ENCODE measurements around the gene PPCS.

The PPCS gene

DNA sequence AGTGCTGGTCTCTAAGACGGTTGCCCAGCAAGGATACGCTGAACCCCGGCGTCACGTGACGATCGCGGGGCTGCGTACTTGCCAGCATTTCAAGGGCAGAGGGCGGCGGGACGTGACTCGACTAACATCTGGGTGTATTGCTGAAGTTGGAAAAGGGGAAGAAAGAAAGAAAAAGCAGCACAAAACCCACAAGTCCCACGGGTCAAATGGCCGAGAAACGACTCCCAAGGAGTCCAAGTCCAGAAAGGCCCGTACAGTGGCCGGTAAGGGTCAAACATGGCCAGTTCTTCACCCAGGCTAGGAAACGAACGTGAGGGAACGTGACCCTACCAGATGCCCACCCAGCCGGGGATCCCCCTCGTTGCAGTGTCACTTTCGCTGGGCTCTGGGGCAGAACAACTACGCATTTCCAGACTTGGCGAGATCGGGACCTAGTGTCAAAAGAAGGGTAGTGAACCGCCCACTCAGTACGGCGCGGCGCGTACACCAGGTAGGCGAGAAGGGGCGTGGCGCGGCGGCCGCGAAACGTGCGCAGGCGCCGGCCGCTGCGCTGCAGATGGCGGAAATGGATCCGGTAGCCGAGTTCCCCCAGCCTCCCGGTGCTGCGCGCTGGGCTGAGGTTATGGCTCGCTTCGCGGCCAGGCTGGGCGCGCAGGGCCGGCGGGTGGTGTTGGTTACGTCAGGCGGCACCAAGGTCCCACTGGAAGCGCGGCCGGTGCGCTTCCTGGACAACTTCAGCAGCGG lies at the start of gene PPCS, which contains the start of gene ZMYND12:
Gene PPCS, plus strand, starts transcription at position 534 of the 744 bp plus-strand sequence. Its CDS starts 23 bp downstream, at position 557.
Gene ZMYND12, minus strand, starts transcription at position 13 of the 744 bp plus-strand sequence. CDS start 25 bp downstream, outside the sequence.
- H3K27ac Mint-ChIP-seq: peak within 1 kb of the TSS; percentile 95
- peak within 1 kb of the TSS; percentile 81 for H3K4me3 Mint-ChIP-seq
- peaks cover 45% of the 10 kb centered on the region for H3K4me1 Mint-ChIP-seq (ENCODE audit: low read depth)
- peaks cover 49% of the 10 kb centered on the region for H3K36me3 Mint-ChIP-seq (ENCODE audit: low read depth)
- no peaks in the 10 kb centered on the region for H3K27me3 Mint-ChIP-seq
- DNase-seq: peak; percentile 95
- H3K9me3 Mint-ChIP-seq: no peaks in the 10 kb centered on the region

DNA sequence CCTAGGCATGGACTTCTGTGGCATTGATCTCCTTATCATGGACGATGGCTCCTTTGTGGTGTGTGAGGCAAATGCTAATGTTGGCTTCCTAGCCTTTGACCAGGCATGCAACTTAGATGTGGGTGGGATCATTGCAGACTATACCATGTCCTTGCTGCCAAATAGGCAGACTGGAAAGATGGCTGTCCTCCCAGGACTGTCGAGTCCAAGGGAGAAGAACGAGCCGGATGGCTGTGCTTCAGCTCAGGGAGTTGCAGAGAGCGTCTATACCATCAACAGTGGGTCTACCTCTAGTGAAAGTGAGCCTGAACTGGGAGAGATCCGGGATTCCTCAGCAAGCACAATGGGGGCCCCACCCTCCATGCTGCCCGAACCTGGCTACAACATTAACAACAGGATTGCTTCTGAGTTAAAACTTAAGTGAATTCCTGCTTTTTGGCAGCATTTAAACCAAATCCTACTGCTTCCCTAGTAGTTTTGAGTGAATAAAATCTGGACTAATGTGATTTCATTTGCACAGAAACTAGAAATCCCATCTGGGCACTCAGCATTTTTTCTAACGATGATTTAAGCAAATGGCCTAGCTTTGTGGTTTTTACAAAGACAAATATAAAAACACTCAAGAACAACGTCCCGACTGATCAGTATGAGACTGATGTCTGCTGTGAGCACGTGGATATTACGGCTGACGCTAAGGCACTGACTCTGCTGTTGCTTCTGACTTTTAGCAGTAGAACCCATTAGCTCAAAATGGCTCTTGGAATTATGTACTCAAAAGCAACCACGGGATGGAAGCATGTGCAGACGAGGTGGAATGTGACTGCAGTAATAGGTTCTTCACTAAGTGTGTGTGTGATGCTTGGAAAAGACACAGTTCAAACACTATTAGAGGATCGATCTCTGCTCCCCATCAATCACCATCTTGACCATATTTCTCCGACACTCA lies 41.5 kb upstream of the PPCS start:
- DNase-seq: no peak
- no peaks in the 10 kb centered on the region for H3K9me3 Mint-ChIP-seq
- H3K27ac Mint-ChIP-seq: no peak overlapping the region
- no peak overlapping the region for H3K4me3 Mint-ChIP-seq
- H3K36me3 Mint-ChIP-seq (ENCODE audit: low read depth): no peaks in the 10 kb centered on the region
- no peaks in the 10 kb centered on the region for H3K4me1 Mint-ChIP-seq (ENCODE audit: low read depth)
- peaks cover 3% of the 10 kb centered on the region for H3K27me3 Mint-ChIP-seq

DNA sequence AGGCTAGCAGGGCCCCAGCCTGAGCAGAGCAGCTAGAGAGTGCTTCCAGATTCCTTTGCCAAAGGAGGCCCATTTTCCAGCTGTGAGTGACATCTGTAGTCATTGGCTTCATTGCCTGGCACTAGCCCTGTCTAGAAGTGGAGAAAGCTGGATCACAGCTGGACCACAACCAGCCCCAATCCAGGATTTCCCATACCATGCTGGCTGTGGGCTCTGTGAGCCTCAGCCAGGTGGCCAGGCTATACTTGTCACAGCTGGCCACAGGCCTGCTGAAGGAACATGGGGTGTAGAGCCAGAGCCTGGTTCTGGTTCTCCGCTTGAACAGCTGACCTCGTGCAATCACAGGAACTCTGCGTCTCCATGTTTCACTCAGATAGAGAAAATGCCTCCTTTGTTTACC lies 39.2 kb upstream of the PPCS start:
- Mint-ChIP-seq H3K9me3 (no peaks in the 10 kb centered on the region), H3K4me3 (no peak overlapping the region), H3K27ac (no peak overlapping the region), H3K4me1 (ENCODE audit: low read depth) (no peaks in the 10 kb centered on the region), H3K27me3 (peaks cover 5% of the 10 kb centered on the region), H3K36me3 (ENCODE audit: low read depth) (no peaks in the 10 kb centered on the region)
- no peak for DNase-seq

DNA sequence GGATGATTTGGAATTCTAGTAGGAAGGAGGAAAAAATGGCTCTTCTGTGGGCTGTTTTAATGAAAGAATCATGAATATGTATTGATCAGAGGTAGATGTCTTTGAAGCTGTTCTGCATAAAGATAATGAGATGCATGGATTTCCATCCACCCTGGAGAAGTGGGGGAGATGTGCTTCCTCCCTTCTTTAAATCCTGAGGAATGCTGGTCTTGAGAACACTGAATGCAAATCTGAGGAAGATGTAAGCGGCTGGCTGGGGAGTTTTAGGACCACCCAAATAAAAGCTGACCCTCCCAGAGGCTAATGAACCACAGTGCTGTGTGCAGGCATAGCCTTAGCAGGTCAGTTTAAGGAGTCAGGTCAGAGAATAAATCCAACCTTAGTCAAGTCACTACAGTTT lies 37.8 kb upstream of the PPCS start:
- H3K9me3 Mint-ChIP-seq: no peaks in the 10 kb centered on the region
- H3K4me3 Mint-ChIP-seq: no peak overlapping the region
- DNase-seq: no peak
- H3K36me3 Mint-ChIP-seq (ENCODE audit: low read depth): no peaks in the 10 kb centered on the region
- peaks cover 7% of the 10 kb centered on the region for H3K27me3 Mint-ChIP-seq
- no peaks in the 10 kb centered on the region for H3K4me1 Mint-ChIP-seq (ENCODE audit: low read depth)
- H3K27ac Mint-ChIP-seq: no peak overlapping the region

DNA sequence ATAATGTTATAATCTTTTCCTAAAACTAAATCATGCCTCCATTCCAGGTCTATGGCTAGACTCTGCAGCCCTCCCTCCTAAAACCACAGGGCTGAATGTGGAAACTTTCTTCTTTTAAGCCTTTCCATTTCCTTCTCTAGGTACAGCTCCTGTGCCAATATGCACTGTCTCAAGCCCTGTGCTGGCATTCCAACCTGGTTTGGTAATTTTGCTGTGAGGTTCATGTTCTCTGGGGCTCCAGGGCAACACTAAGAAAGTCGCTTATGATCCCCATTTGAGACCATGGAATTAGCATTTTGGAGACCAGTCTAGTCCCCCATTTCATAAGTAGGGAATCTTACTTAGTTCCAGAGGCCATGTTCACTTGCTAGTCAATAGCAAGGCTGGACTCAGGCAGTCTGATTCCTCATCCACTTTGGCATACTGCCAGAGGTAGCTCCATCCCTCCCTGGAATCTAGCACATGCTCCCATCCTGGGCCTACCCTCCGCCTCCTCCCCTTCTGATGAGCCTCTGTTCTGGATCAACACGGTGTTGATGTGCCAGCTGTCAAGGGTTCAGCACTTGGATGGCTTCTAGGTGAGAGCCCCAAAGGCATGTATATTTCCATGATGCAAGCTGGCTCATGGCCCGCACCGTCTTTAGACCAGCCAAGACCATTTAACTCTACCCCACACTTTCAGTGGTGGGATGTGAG lies 37.1 kb upstream of the PPCS start:
- Mint-ChIP-seq H3K27ac (no peak overlapping the region), H3K4me3 (no peak overlapping the region), H3K9me3 (no peaks in the 10 kb centered on the region), H3K36me3 (ENCODE audit: low read depth) (no peaks in the 10 kb centered on the region), H3K4me1 (ENCODE audit: low read depth) (no peaks in the 10 kb centered on the region), H3K27me3 (peaks cover 7% of the 10 kb centered on the region)
- DNase-seq: no peak

DNA sequence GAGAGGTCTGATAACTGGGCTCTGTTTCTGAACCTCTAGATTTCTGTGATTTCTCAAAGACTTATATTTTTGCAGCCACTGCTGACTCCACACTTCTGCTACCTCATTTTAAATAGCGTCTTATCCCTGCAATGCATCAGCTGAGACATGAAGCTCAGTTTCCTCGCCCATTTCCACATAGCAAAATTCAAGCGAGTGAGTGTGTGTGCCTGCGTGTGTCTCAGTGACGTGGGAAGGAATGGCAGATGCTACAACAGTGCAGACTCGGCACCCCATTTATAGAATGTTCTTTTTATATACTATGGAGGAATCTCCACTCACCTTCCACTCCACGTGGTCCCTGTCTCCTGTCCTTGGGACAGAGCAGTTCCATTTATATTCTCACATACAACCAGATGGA lies 36.2 kb upstream of the PPCS start:
- H3K4me3 Mint-ChIP-seq: no peak overlapping the region
- H3K27ac Mint-ChIP-seq: no peak overlapping the region
- no peaks in the 10 kb centered on the region for H3K36me3 Mint-ChIP-seq (ENCODE audit: low read depth)
- H3K4me1 Mint-ChIP-seq (ENCODE audit: low read depth): no peaks in the 10 kb centered on the region
- H3K27me3 Mint-ChIP-seq: peaks cover 7% of the 10 kb centered on the region
- no peak for DNase-seq
- no peaks in the 10 kb centered on the region for H3K9me3 Mint-ChIP-seq

DNA sequence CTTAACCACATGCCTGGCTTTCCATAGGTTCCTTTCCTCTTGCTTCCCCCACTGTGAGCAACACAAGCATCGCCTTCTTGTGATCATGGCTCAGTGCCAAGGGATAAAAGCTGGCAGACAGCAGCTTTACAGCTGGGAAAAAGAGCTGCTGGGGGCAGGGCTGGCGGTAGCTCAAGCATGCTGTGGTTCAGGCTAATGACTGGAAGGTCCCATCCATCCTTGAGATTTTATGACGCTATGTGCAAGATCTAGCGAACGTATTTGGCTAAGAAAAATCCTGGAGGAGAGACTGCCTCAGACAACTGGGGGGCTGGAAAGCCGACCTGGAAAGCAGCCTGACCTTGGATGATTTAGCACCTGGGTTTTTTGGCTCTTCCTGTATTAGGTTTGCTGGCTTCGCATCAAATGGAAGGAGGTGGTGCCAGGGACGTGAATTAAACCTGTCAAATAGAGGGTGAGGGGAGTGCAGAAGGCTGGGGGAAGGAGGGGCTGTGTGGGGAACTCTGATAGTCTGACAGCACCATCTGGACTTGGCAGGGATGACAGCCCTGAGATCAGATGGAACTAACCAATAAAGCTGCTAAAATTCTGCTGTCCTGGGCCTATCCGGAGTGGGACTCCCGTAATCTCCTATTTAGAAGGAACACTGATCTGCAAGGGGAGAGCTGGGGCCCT lies 35.3 kb upstream of the PPCS start:
- H3K27me3 Mint-ChIP-seq: peaks cover 7% of the 10 kb centered on the region
- no peaks in the 10 kb centered on the region for H3K36me3 Mint-ChIP-seq (ENCODE audit: low read depth)
- no peak overlapping the region for H3K27ac Mint-ChIP-seq
- no peak overlapping the region for H3K4me3 Mint-ChIP-seq
- H3K4me1 Mint-ChIP-seq (ENCODE audit: low read depth): no peaks in the 10 kb centered on the region
- no peaks in the 10 kb centered on the region for H3K9me3 Mint-ChIP-seq
- DNase-seq: no peak

DNA sequence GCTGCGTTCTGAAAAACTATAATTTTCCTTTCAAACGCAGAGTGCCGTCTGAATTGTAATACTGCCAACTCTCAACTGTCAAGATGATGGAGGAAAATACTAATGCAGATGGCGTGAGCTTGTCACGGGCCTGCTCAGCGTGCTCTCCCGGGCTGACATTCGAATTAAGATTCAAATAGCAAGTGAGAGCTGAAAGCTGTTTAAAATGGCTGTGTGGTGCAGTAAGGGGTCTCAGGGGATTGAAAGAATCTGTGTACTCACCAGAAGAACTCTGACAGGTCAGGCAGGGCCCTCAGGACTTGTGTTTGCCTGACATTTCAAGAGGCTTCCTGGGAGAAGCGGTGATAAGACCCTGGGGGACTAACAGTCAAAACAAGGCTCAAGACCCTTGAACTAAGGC lies 33.6 kb upstream of the PPCS start:
- H3K27ac Mint-ChIP-seq: no peak overlapping the region
- no peak for DNase-seq
- no peak overlapping the region for H3K4me3 Mint-ChIP-seq
- H3K36me3 Mint-ChIP-seq (ENCODE audit: low read depth): no peaks in the 10 kb centered on the region
- peaks cover 7% of the 10 kb centered on the region for H3K27me3 Mint-ChIP-seq
- no peaks in the 10 kb centered on the region for H3K9me3 Mint-ChIP-seq
- no peaks in the 10 kb centered on the region for H3K4me1 Mint-ChIP-seq (ENCODE audit: low read depth)

DNA sequence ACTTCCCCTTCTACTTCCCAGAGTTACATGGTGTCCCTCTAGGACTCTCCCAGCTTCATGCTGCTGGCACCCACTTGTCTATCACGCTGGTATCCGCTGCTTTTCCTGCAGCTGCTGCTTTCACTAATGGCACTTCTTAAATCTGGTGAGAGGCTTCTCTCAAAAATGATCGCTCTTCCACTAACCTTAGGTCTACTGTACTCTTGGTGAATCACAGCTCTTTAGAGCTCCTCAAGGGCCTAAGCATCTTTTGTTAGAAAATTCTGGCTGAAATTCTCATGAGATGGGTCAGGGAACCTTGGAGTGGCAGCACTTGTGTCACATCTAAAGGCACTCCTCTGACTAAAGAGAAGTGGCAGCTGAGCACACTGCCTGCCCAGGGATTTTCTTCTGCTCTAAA lies 32.7 kb upstream of the PPCS start:
- Mint-ChIP-seq H3K4me3 (no peak overlapping the region), H3K9me3 (no peaks in the 10 kb centered on the region), H3K4me1 (ENCODE audit: low read depth) (no peaks in the 10 kb centered on the region), H3K36me3 (ENCODE audit: low read depth) (no peaks in the 10 kb centered on the region), H3K27me3 (peaks cover 7% of the 10 kb centered on the region), H3K27ac (no peak overlapping the region)
- no peak for DNase-seq

DNA sequence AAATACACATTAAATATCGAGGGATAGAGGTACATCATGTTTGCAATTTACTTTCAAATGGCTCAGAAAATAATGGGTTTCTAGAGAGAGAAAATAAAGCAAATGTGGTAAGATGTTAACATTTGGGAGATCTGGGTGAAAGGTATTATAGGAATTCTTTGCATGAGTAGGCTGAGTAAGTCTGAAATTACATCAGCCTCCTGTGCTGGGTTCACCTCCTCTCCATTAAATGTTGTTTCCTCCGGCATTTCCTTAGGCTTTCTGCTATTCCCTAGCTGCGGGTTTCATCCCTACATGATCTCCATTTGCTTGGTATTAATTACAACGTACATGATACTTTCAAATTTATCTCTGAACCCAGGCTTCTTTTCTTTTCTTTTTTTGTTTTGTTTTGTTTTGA lies 32.1 kb upstream of the PPCS start:
- Mint-ChIP-seq H3K27ac (no peak overlapping the region), H3K9me3 (no peaks in the 10 kb centered on the region), H3K4me1 (ENCODE audit: low read depth) (no peaks in the 10 kb centered on the region), H3K4me3 (no peak overlapping the region), H3K36me3 (ENCODE audit: low read depth) (no peaks in the 10 kb centered on the region), H3K27me3 (peaks cover 7% of the 10 kb centered on the region)
- no peak for DNase-seq

DNA sequence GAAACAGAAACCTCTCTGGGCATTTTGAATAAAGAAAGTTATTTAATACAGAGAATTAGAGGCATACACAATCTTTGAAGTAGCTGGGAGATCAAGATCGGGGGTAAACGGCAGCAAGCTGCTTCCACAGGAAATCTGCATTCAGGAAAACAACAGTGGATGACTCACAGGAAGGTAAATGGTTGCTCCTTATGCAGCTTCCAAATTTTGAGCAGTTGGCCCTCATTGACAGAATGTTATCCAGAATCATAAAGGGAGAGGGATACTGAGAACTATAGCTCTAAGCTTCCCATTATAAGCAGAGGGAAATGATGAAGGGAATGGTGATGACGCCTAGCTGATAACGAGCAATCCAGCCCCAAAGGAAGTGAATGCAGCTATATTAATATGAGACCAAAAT lies 29.1 kb upstream of the PPCS start:
- Mint-ChIP-seq H3K4me3 (no peak overlapping the region), H3K9me3 (no peaks in the 10 kb centered on the region), H3K4me1 (ENCODE audit: low read depth) (no peaks in the 10 kb centered on the region), H3K27me3 (peaks cover 2% of the 10 kb centered on the region), H3K27ac (no peak overlapping the region), H3K36me3 (ENCODE audit: low read depth) (no peaks in the 10 kb centered on the region)
- no peak for DNase-seq

DNA sequence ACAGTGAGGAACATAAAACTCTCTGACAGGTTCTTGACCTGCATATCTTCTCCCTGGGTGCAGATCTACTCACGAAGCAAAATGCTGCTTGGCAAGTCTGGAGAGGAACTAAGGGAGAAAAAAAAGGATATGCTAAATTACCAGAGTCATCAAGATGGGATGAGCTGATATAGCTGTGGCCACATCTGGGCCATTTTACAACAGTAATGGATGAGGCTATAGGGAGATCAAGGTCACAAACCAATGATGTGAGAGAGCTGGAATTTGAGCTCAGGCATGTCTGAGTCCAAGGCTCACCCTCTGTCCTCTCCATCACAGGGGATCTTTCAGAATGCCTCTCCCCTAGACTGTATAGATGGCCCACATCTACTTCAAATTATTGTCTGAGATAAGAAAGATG lies 26.7 kb upstream of the PPCS start:
- Mint-ChIP-seq H3K4me1 (ENCODE audit: low read depth) (no peaks in the 10 kb centered on the region), H3K27ac (no peak overlapping the region), H3K36me3 (ENCODE audit: low read depth) (no peaks in the 10 kb centered on the region), H3K9me3 (no peaks in the 10 kb centered on the region), H3K4me3 (no peak overlapping the region), H3K27me3 (no peaks in the 10 kb centered on the region)
- no peak for DNase-seq

DNA sequence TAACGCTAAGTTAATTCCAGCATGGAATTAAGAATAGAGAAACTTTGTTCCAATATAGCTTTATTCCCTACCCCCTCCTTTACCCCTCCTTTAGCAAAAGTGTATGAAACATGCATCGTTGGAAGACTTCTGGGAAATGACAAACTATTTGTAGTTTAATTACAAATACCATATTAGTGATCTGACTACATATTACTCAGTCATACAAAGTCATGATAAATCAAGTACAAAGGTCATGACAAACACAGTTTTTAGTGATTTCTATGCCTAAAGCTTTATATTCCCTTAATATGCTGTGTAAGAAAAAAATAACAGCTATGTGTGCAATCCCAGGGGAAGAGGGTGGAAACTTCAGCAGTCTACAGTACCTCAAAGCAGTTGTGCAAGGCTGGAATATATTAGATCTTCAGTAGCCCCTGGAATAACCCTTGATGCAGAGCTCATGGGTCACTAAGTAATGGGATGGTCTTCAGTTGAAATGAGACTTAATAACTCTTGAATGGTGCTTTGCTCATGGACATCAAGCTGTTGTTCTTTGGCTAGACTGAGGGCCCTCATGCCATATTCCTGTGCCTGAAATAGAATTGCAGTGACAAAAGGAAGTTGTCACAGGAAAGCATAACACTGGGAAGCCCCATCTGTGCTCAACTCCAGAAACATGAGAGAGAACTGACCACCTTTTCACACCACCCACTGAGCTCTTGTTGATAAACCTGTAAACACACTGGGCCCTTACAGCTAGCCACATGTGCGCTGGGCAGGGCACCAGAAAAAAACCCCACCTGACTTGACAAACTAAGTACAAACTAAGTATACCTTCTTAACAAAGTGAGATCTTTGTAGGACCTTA lies 25.8 kb upstream of the PPCS start:
- Mint-ChIP-seq H3K27me3 (no peaks in the 10 kb centered on the region), H3K4me3 (no peak overlapping the region), H3K36me3 (ENCODE audit: low read depth) (no peaks in the 10 kb centered on the region), H3K27ac (no peak overlapping the region), H3K4me1 (ENCODE audit: low read depth) (no peaks in the 10 kb centered on the region), H3K9me3 (no peaks in the 10 kb centered on the region)
- no peak for DNase-seq
